Measurements from ENCODE around the gene NOP14.
A peak's percentile ranks its signal among the peaks of the same experiment; 100 is the strongest.
"Not testable (repeated sequence)": the region's sequence is repeated elsewhere in the genome, so short reads cannot be mapped to it uniquely, and the experiment has no call there.

Gene NOP14

GRCh38 chr4:2941138-2942036 lies 21.8 kb downstream of the NOP14 start:
- no peak for DNase-seq

DNA sequence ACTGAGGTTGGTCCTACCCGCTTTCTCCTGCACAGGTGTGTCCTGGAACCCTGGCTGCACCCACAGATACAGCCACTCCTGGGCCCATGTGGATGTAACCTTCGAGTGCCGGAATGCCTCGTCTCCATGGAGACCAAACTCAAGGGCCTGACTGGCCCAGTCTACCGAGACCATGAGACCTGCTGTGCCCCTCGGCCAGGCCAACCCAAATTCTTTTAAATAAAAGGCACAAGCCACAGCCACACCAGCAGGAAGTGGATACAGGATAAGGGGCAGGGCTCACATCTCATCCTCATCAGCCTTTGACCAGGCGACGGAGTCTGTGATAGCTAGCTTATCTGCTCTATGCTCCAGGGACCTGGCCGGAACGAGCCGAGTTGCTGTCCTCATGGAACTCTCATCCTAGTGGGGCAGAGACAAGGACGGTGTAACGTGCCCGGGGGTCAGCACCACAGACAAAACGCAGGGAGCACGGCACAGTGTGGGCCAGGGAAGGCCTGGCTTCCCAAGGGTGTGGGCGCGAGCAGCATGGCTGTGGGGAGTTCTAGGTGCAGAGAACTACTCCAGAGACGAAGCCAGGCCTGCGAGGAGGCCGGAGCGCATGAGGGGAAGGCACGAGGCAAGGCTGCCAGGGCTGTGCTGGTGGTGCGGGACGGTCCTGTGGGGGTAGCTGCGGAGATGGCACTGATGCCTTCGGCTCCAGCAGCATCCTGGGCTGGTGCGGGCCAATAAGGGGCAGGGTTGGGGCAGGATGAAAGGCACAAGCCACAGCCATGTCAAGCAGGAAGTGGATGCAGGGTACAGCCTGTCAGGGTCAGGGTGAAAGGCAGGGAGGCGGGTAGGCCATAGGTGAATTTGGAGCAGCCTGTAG lies 22.7 kb downstream of the NOP14 start:
- DNase-seq, result no peak

- DNase-seq, result peak; percentile 44
Measured at GRCh38 chr4:2939383-2940243, 23.6 kb downstream of the NOP14 start.

DNA sequence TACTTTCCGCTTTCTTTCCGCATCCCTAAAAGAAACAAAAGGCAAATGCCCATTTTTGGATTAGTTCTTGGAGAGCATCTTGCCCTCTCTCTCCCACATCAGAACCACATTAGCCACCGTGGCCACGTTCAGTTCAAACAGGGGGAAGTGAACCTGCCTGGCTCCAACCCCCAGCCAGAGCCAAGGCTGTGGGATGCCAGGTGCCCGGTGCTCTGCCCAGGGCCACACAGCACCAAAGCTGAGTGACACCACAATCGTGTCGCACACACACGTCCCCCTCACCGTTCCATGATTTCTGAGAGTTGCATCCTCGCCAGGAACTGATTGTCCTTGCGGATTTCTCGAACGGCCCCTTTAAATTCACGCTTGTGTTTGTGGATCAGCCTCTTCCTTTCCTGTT lies 24.3 kb downstream of the NOP14 start:
- DNase-seq, result no peak

DNA sequence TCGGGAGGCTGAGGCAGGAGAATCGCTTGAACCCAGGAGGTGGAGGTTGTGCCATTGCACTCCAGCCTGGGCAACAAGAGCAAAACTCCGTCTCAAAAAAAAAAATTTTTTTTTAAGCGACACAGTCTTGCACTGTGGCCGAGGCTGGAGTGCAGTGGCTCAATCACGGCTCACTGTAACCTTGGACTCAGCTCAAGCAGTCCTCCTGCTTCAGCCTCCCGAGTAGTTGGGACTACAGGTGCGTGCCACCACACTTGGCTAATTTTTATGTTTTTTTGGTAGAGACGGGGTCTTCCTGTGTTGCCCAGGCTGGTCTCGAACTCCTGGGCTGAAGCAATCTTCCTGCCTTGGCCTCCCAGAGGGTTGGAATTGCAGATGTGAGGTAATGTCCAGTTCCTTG lies 24.8 kb downstream of the NOP14 start:
- DNase-seq, result not testable (repeated sequence)

DNA sequence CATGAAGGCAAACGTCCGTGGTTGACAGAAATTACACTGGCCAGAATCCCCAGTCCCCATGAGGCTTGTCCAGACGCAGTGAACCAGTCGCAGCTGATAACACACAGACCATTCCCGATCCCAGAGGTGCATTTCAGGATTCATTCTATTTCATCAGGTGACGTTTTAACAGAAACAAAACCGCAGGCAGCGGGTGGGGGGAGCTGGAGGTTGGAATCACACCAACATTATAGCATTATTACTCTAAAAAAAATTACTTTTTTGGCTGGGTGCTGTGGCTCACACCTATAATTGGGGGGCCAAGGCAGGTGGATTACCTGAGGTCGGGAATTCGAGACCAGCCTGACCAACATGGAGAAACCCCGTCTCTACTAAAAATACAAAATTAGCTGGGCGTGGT lies 25.2 kb downstream of the NOP14 start:
- no peak for DNase-seq

GRCh38 chr4:2937146-2937857 lies 25.9 kb downstream of the NOP14 start:
- DNase-seq, result peak; percentile 48

DNA sequence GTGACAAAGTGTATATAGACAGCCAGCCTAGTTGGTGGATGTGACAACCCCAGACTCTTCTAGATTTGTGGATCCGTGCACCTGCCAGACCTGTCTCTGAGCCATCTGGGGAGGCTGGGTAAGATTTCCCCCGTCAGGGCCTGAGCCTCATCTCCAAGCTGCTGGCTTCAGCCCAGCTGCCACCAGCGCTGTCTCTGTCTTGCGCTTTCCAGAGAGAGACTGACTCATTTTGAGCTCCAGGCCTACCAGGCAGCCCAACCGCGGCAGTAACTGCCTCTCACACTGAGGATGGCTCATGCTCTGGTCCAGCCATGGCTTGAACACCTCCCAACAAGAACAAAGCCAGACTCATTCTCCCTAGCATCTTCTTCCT lies 26.4 kb downstream of the NOP14 start:
- DNase-seq, result peak; percentile 71

DNA sequence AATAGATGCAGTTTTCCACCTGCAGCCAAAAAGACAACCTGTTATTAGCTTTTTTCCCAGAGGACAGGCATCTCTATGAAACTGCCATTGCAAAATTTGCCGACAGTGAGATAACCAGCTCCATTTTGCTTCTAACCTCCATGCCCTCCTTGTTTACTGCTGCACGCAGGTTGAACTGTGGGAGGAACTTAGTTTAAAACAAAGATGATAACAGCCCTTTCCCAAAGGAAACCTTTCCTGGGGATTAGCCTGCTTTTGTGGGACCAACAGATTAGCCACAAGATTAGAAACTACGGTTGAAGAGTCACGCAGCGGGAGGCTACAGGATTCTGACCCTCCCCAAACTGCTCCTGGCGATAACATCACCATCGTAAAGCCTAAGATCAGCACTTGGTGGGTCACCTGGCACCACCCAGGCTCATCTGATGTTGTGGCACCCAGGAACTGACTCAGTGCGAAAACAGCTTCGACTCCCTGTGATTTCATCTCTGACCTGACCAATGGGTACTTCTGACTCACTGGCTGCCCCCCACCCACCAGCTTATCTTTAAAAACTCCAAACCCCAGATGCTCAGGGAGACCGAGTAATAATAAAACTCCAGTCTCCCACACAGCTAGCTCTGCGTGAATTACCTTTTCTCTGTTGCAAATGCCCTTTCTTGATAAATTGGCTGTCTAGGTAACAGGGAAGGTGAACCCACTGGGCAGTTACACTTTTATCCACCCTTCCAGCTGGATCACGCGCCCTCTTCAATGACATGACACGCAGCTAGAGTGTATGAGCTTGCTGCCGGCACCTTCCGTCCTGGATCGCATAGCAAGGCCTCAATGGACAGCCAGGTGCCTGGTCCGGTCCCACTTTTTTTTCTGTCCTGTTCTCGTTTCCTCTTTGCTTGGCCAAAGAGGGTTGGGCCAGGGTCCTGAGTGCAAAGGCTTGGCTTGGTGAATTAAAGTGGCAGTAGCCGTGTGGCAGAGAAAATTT lies 27.2 kb downstream of the NOP14 start:
- DNase-seq, result peak; percentile 83

GRCh38 chr4:2934813-2935761 lies 28.1 kb downstream of the NOP14 start:
- DNase-seq, result peak; percentile 95

DNA sequence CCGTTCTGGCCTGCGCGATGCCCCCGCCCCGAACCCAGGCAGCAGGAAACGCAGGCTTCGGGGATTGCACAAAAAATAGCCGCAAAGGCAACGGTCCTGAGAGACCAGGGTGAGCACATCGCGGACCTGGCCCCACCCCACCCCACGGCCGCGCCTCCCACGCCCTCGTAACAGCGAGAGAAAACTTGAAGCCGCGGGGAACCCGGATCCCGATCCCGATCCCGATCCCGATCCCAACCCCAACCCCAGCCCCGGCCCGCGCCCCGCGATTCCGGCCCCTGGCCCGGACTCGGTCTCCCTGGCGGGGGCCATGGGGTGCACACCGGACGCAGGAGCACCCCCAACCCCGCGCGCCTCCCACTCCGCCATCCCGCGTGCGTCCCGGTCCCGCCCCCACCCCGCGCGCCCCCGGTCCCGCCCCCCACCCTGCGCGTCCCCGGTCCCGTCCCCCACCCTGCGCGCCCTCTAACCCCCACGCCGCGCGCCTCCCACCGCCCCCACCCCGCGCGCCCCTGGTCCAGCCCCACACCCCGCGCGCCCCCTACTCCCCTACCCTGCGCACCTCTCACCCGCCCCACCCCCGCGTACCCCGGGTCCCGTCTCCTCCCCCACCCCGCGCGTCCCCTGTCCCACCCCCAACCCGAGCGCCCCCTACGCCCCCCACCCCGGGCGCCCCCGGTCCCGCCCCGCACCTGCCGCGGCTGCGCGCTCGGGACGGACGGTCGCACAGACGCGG lies 29.0 kb downstream of the NOP14 start:
- peak; percentile 52 for DNase-seq

- no peak for DNase-seq
Measured at GRCh38 chr4:2933566-2934076, 29.6 kb downstream of the NOP14 start.

- peak; percentile 43 for DNase-seq
Measured at GRCh38 chr4:2932951-2933565, 30.1 kb downstream of the NOP14 start.

DNA sequence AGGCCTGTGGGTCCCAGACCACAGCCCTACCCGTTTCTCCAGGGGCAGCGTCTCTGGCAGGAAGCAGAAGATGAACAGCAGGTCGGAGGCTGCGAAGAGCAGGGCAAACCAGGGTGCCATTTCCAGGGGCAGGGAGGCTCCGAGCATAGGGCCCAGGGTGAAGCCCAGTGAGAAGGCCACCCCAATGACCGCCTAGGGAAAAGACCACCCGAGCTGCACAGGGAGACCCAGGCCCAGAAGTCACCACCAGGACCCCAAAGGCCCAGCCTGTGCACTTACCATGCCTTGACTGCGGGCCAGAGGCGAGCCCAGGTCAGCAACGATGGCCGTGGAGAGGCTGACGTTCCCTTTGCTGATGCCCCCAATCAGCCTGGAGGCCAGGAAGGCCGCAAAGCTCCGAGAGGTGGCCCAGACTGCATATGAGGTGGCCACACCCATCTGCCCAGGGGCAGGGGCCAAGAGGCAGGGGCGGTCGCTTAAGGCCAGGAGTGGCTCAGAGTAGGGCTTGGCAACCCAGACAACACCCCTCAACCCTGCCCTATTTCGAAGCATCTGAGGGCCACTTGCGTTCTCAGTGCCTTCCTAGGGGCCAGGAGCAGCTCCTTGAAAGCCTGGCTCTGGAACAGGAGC lies 30.8 kb downstream of the NOP14 start:
- no peak for DNase-seq

DNA sequence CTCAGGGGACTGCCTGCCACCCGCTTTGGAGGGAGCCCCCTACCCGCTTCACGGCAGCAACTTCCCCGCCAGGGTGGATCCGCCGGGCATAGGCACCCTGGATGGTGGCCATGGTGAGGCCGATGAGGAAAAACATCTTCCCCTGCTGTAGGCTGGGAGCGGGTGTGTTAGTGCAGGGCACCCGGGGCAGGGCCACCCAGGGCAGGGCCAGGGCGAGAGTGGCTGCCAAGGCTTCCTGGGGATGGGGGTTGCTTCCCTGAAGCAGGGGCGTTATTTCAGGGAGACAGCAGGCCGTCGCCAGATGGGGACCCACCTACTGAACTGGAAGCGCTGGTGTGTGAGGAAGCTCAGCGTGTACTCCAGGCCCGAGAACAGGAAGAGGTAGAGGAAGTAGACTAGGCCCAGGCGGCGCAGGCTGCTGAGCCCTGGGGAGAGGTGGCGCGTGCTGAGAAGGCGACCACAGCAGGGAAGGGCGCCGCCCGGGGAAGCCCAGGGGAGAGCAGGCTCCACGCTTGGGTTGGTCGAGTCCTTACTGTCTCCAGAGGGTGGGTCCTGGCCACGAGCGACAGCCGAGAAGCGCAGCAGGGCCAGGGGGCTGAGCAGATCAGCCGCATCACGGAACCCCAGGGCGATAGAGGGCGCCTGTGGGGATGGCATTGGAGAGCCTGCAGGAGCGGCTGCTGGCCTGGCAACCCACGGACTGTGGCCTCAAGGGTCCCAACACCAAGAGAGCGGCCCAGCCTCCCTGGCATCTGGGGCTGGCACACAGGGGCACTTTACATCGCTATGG lies 31.5 kb downstream of the NOP14 start:
- DNase-seq, result peak; percentile 53

- DNase-seq, result no peak
Measured at GRCh38 chr4:2930758-2931511, 32.3 kb downstream of the NOP14 start.
